ENCODE data around the gene RPGRIP1L.

- TF ChIP-seq CTCF (IDR thresholded peaks at IDR 0.05) (no peak), EZH2 (IDR thresholded peaks at IDR 0.05; ENCODE audit: borderline replicate concordance, insufficient read depth, low read depth, low read length, poor library complexity, severe bottlenecking) (no peak)
These were observed 83.2 kb downstream of the RPGRIP1L start for GRCh38 chr16:53620476-53620875.
